HG02571 (cell line): ENCODE results near the gene THSD4.

Experiments used
- ATAC-seq: cut with Tn5 transposase; IDR thresholded peaks from one replicate; pipeline ENCODE4 v1.9.1; 2021; ENCODE audit warnings: mild to moderate bottlenecking, moderate library complexity; ENCODE audit not compliant: unreplicated experiment

THSD4 gene

GRCh38 chr15:71597126-71597525 lies 481.9 kb downstream of the THSD4 start:
- ATAC-seq, result no peak

DNA sequence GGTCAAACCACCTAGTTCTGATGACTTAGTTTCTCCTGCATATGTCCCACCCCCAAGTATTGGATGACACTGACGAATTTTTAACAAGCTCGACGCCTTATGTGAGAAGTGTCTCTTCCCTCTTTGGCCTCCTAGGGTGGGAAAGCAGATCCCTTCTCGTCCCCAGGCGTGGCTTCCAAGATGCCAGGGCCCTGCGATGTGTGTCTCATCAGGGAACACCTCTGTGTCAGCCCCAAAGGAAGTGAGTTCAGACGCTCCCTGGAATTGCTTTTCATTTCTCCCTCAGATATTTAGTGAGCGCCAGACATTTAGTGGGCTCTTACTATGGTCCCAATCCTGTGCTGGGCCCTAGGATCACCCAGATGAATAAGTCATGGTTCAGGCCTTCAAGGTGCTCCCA lies 482.4 kb downstream of the THSD4 start:
- ATAC-seq, result no peak

GRCh38 chr15:71598741-71599140 lies 483.5 kb downstream of the THSD4 start:
- no peak for ATAC-seq

DNA sequence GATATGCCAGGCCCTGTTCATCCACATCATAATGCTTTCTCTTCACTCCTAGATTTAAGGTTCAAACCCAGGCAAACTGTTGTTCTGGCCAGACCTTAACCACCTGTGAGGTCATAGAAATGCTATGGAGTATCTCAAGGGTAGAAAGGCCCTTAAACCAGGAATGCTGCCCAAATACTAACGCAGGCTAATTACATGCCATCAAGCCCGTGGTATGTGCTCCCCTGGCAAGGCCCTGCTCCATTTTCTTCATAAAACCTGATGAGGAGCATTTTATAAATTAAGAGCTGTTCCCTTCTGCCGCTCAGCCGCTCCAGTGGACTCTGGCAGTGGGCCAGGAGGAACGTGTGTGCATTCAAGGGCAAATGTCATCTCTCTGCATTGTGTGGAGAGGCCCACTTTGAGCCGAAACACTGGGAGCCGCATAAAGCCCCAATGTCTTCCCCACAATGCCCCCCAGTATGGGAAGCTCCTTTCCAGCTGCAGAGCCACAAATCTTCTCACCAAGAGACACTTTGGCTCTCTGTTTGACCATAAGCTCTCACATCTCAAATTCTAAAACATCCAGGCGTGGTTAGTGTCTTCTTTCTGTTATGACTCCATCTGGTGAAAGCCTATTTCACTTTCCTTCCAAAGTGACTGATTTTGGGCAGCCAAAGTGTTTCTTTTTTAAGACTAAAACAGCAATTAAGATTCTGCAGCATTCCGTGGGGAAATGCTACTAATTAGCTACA lies 484.3 kb downstream of the THSD4 start:
- ATAC-seq, result no peak

DNA sequence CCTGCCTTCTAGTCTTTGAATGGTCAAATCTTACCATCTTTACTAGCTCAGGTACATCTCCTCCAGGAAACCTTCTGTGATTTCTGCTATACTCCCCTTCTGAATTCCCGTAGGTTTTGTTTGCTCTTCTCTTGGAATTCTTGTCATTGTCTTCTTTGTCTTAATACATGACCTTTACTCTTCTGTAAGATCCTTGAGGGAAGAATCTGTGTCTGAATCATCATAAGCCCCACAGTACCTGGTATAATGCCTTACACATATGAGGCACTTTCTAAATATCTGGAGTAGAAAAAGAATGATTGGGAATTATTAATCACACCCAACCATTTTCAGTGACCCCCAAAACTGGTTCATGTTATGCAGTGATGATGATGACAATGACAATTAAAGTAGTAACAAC lies 485.0 kb downstream of the THSD4 start:
- no peak for ATAC-seq

GRCh38 chr15:71601038-71601834 lies 486.0 kb downstream of the THSD4 start:
- no peak for ATAC-seq

GRCh38 chr15:71603379-71603778 lies 488.1 kb downstream of the THSD4 start:
- ATAC-seq, result no peak

DNA sequence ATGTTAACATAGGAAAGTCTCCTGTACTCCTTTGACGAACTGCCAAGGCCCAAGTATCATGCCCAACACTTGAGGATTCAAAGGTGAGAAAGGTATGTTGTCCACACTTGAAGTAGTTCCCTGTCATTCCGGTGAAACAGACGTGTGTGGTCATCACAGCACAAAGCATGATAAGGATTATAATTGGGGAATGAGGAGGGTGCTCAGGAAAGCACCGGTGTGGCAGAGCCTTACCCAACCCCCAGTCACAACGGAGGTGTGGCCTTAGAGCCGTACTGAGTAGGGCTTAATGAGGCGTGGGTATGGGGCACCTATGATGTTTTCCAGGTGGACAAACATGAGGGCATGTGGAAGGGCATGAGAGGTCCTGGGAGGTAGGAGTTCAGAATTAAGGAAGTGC lies 492.1 kb downstream of the THSD4 start:
- no peak for ATAC-seq

DNA sequence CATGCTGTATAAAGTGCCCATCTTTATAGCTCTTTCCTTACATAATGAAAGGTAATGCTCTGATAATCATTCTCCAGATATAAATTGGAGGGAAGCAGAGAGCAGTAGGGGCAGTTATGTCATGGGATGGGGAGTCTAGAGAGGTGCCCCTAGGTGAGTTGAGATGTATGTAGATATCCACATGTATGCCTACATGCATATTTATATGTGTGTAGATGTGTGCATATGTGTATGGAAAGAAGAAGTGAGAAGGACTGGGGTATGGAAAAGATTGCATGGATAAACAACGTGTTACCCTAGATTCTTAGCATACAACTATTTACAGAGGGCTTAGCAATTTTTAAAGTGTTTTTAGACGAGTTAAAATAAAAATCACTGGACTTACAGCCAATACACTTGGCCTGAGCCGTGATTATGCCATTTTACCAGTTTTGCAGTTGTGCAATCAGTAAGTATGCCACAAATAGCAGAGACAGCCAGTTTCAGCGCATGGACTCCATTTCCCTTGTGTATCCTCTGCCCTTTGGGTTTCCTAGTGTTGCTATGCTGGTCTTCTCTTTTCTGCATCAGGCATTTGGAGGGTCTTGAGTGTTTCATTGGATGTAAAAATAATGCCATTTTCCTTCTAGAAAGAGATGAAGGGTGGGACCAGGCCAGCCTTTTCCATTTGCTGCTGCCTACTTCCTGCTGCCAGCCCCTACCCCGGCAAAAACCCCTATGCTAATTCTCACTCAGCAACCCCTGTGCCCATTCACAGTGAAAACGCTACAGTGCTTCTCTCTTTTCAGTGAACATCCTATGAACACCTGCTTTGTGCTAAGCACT lies 495.7 kb downstream of the THSD4 start:
- ATAC-seq, result no peak

DNA sequence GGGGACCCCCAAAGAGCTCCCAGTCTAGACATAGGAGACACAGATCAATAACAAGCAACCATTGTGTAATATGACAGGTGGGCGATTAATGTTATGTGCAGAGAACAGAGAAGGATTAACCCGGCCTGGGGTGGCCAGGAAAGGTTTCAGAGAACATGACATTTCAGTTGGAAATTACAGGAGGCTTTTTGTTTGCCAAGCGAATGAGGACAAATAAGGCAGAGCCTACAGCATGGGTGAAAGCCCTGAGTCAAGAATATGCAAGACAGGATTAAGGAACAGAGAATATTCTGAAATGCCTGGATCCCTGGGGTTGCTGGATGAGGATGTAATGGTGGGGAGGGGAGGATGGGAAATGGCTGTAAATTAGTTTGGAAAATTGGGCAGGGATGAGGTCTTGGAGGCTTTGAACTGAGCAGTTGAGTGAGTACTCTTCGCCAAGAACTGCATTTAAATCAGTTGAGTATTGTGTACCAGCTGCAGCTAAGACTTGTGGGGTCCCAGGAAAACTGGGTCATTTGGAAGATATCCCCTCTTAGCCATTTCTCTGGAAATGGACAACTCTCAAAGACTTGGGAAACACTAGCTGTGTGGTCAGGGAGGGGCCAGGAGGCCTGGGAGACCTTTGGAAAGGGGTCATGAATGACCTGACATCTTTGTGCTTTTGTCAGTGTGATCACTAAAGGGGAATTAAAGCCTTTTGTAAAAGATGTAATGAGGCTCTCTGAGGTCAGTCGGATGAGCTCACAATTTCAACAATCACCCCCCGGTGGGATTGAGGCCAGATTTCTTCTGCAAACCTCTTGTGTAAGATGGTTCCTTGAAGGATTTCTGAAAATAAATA lies 496.5 kb downstream of the THSD4 start:
- no peak for ATAC-seq

- ATAC-seq, result no peak
These were observed 497.1 kb downstream of the THSD4 start for GRCh38 chr15:71612397-71612722.

DNA sequence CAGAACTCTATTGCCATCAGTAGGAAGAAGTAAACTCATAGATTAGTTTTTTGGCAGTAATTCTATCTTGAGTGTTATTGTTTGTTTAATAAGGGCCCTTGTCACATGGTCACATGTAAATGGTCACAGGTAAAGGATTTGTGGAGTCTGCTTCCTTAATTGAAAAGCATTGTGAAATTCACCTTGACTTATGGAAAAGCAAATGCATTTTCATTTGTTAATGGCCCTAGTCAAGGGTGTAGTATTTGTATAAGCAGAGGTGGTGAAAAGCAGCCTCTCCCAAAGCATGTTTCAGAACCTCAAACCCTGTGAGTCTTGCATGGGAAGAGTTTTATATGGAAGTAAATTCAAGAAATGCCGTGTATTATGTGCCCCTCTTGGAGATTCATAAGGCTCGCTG lies 497.6 kb downstream of the THSD4 start:
- ATAC-seq, result no peak

GRCh38 chr15:71623111-71623510 lies 507.8 kb downstream of the THSD4 start:
- ATAC-seq, result no peak

- no peak for ATAC-seq
These were observed 511.4 kb downstream of the THSD4 start for GRCh38 chr15:71626596-71627088.

DNA sequence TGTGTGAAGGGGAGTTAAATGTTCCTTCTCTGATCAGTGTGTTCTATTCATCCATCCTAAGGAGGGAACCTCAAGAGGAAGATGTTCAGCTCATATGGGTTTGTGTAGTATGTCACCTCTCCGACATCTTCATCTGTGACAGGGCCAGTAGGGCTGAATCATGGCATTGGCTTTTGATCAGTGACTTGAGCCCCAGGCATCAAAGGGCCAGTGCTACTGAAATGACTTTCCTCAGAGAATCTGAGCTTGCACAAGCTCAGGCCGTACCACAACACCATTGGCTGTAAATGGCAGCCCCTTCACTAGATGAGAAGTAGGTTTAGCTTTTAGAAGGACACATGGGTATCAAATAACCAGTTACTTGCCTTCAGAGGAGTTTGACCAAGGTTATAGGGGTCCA lies 511.9 kb downstream of the THSD4 start:
- ATAC-seq, result no peak

- no peak for ATAC-seq
These were observed 512.3 kb downstream of the THSD4 start for GRCh38 chr15:71627604-71628003.

GRCh38 chr15:71628988-71629770 lies 513.9 kb downstream of the THSD4 start:
- no peak for ATAC-seq

- ATAC-seq, result no peak
These were observed 514.7 kb downstream of the THSD4 start for GRCh38 chr15:71629781-71630474.

- ATAC-seq, result no peak
These were observed 515.2 kb downstream of the THSD4 start for GRCh38 chr15:71630475-71630809.
